GM18867 (cell line): ENCODE results near the gene FKBP1B.
"Not testable (repeated sequence)": the region's sequence is repeated elsewhere in the genome, so short reads cannot be mapped to it uniquely, and the experiment has no call there.

Source experiments
- ATAC-seq: cut with Tn5 transposase; IDR thresholded peaks from one replicate; pipeline ENCODE4 v1.9.1; 2021; ENCODE audit warnings: mild to moderate bottlenecking, moderate library complexity; ENCODE audit not compliant: unreplicated experiment

The FKBP1B gene

GRCh38 chr2:24095171-24095677 lies 45.7 kb downstream of the FKBP1B start:
- not testable (repeated sequence) for ATAC-seq

- not testable (repeated sequence) for ATAC-seq
Measured at GRCh38 chr2:24100732-24101131, 51.2 kb downstream of the FKBP1B start.

- no peak for ATAC-seq
Measured at GRCh38 chr2:24101992-24102391, 52.5 kb downstream of the FKBP1B start.

GRCh38 chr2:24102677-24103076 lies 53.1 kb downstream of the FKBP1B start:
- no peak for ATAC-seq

- ATAC-seq: no peak
Measured at GRCh38 chr2:24104110-24104650, 54.6 kb downstream of the FKBP1B start.

GRCh38 chr2:24104906-24105305 lies 55.4 kb downstream of the FKBP1B start:
- ATAC-seq: no peak

GRCh38 chr2:24105816-24106215 lies 56.3 kb downstream of the FKBP1B start:
- no peak for ATAC-seq

GRCh38 chr2:24106786-24107185 lies 57.2 kb downstream of the FKBP1B start:
- no peak for ATAC-seq

GRCh38 chr2:24107336-24107735 lies 57.8 kb downstream of the FKBP1B start:
- ATAC-seq: no peak

GRCh38 chr2:24109431-24109830 lies 59.9 kb downstream of the FKBP1B start:
- not testable (repeated sequence) for ATAC-seq

- ATAC-seq: no peak
Measured at GRCh38 chr2:24110660-24111303, 61.2 kb downstream of the FKBP1B start.

GRCh38 chr2:24111407-24111901 lies 61.9 kb downstream of the FKBP1B start:
- no peak for ATAC-seq
